Activated CD8-positive, alpha-beta memory T cell treated with anti-CD3 and anti-CD28 coated beads for 48 hours (primary cell): Measurements from ENCODE around the gene FBXO15.

ENCODE experiments used
- DNase-seq, 3 experiments: peaks; one replicate each; pipeline ENCODE4 v3.0.0-alpha.2; 2020; ENCODE audit warnings: low read depth in 2 of 3, low spot score in 2 of 3

The FBXO15 gene

DNA sequence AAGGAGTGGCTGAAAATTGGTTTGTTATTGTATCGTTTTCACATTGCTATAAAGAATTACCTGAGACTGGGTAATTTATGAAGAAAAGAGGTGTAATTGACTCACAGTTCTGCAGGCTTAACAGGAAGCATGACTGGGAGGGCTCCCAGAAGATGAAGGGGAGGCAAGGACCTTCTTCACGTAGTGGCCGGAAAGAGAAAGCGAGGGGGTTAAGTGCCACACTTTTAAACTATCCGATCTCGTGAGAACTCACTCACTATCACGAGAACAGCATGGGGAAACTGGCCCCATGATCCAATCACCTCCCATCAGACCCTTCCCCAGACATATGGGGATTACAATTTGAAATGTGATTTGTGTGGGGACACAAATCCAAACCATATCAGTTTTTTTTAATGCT lies 81.6 kb downstream of the FBXO15 start:
- DNase-seq = no peak

DNA sequence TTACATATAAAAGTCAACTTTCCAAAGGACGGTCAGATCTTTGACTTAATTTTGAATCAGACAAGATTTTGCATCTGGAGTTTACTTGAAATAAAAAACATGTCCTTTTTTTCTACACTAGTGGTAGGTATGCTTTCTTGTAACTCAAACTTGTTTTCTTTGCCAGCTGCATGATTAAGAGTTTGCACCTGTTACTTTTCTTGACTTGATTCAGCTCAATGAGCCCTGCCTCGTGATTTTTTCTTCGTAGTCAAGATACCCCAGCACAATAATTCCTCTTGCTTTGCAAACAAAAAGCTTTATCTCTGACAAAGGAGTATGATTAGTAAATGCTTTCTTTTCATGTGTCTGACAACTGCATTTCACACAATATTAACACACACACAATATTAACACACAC lies 82.3 kb downstream of the FBXO15 start:
- DNase-seq = no peak

DNA sequence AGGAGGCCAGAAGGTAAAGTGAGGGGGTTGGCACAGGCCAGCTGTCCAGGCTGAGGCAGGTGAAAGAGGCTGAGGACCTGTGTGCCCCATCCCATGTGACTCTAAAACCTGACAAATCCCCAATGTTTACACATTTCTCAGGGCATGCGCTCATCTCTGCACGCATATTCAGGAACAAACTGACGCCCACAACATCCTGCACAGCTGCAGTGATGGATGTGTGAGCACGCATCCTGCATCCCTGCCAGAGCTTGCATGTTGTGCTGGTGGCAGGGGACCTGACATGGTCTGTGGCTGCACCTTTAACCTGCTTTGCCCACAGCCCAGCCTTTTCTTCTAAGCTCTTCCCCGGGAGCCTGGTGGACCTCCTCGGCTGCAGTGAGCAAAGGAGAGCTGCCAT lies 83.1 kb downstream of the FBXO15 start:
- no peak for DNase-seq

DNA sequence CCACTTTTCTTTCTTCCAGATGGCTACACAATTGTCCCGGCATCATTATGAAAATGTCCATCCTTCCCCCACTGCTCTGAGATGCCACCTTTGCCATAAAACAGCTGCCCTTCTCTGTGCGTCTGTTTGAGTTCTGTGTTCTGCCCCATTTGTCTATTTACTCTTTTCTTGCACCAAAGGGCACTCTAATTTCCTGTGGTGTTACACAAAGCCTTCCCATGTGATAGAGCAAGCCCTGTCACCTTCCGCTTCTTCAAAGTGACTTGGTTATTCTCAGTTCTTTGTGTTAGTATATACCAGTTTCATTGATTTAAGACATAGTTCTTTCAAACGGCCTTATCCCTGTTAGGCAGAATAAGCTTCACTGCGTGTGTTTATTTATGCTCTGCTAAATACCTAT lies 84.1 kb downstream of the FBXO15 start:
- DNase-seq = no peak

DNA sequence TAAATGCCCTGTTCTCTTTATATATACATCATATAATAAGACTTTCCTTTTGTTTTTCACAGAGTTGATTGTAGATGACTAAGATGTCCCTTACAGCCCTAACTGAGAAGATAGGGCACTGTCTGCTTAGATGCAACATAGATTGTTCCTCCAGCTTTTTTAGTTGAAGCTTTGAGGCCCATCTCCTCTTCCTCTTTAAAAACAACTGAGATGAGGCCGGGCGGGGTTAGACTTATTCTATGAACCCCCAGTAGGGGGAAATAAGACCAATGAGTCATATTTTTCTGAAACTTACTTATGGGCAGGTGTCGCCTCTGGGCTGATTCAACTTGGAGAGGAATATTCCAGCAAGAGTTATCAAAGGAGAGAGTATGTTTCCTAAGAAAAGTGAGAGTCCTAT lies 84.6 kb downstream of the FBXO15 start:
- no peak for DNase-seq

DNA sequence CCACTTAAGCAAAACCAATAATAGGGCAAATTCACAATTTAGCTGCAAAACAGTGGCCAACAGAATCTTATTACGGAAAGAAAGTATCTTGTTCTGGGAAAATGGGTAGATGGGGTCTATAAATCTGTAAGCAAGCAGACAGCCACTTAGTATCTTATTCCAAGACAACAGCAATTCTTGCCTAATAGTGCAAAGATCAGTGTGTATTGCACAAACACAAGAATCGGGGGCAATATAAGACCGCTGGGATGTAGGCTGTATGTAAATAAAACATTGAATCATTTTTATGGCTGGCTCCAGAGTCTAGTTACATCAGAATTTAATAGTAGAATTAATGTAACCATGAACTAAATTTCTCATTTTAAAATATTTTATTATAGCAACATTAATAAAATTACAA lies 85.6 kb downstream of the FBXO15 start:
- DNase-seq = no peak

DNA sequence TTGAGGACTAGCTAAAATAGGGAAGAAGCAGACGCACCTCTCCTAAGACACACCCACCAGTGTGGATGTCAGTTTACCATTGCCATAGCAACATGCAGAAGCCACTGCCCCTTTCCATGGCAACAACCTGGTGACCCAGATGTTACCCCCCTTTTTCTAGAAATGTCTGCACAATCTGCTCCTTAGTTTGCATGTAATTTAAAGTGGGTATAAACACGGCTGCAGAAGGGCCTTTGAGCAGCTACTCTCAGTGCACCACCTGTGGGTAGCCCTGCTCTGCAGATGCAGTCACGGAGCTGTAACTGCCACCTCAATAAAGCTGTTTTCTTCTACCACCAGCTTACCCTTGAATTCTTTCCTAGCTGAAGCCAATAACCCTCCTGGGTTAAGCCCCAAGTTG lies 87.1 kb downstream of the FBXO15 start:
- no peak for DNase-seq

DNA sequence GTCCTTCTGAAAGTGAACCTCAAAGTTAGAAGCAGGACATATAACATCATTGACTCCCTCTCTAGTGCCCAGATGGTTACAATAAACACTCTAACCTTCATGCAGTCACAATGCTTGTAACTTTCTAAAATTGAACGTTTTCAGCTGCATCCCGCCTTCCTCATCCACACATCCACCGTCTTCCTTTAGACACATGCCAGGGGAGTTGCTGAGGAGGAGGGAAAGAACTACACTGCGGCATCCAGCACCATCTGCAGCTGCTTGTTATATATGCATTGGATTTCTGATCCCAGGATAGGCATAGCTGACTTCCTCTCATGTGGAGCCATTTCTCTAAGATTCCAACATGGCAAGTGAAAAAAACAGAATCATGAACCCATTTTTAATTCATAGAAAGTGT lies 96.8 kb downstream of the FBXO15 start:
- DNase-seq = no peak

DNA sequence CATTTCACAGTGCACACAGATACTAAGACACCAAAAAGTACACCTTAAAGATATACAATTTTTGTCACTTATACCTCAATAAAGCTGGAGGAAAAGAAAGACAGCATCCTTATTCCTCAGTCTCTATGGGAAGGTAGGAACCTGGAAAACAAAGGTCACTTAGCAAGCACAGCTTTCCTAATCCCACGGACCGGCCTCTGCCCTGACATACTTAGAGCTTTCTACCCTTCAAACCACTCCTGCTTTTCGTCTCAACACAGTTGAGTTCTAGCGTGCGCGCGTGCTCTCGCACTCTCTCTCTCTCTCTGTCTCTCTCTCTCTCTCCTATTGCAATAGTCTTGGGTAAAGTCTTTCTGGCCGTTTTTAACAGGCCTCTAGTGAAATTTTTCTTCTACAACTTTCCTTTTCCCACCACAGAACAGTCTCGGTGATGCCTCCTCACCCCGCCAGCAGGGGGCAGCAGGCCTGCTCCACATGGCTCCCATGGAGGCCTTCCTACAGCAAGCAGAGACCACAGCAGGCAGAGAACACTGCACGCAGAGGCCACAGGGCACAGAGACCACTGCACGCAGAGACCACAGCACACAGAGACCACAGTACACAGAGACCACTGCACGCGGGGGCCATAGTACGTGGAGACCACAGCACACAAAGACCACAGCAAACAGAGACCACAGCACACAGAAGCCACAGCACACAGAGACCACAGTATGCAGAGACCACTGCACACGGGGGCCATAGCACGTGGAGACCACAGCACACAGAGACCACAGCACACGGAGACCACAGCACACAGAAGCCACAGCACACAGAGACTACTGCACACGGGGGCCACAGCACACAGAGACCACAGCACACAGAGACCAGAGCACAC lies 106.9 kb downstream of the FBXO15 start:
- DNase-seq = peak; percentile 27 to 67 (median 41)

DNA sequence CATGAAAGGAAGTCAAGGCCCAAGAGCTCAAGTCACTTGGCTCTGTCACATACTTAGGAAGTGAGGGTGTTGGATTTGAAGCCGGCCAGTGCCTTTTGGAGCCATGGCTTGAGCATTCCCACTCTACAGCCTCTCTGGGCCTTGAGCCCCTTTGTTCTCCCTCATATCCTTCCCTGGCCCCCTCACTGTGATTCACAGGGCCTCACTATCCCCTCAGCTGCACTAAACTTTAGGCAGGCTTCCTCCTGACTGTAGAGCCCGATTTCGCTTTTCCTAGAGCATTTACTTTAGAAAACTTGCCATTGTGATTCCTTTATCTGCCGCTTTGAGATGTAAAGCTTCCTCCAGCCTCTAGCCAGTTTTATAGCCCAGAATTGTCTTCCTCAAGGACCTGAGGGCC lies 107.6 kb downstream of the FBXO15 start:
- no peak for DNase-seq

DNA sequence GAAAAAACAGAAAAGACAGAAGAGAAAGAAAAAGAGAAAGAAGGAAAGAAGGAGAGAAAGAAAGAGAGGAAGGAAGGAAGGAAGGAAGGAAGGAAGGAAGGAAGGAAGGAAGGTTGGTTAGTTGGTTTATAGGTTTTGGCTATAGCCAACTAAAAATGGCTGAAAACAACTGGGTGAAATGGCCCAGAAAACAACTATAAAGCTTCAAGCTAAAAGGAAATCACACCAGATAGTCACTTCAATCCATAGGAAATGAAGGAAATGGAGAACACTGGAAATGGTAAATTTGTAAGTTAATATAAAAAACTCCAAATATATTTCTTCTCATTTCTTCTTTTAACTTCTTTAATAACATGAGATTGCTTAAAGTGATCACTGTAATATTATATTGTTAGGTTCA lies 118.5 kb downstream of the FBXO15 start:
- no peak for DNase-seq
